Suprapubic skin (tissue), 4 donors: ENCODE measurements around the gene CFAP410. TPM values are rescaled to one million over a fixed set of nuclear protein-coding genes. Genes with fewer than 3 reads are reported as not detected.
A peak's percentile ranks its signal among the peaks of the same experiment; 100 is the strongest.

ENCODE experiments used
- DNase-seq, 2 donors: peaks; one replicate each; pipeline ENCODE4 v3.0.0-alpha.2; 2019; ENCODE audit warnings: low spot score in 2 of 2
- H3K27ac ChIP-seq: fragments of 200-600 bp; sonication (generic); one replicate; pipeline ENCODE4 v1.5.1; 2019
- H3K27me3 ChIP-seq: fragments of 200-600 bp; sonication (generic); one replicate; pipeline ENCODE4 v1.5.1; 2019
- H3K36me3 ChIP-seq: fragments of 200-600 bp; sonication (generic); one replicate; pipeline ENCODE4 v1.5.1; 2019
- H3K4me1 ChIP-seq: fragments of 200-600 bp; sonication (generic); one replicate; pipeline ENCODE4 v1.5.1; 2019
- H3K4me3 ChIP-seq: fragments of 200-600 bp; sonication (generic); one replicate; pipeline ENCODE4 v1.5.1; 2019; ENCODE audit warnings: mild to moderate bottlenecking
- H3K9me3 ChIP-seq: fragments of 200-600 bp; sonication (generic); one replicate; pipeline ENCODE4 v1.5.1; 2019
- CTCF ChIP-seq, 2 donors: fragments of 200-600 bp in 1 of 2; fragments of 450-650 bp in 1 of 2; sonication (generic) in 1 of 2; IDR thresholded peaks; one replicate each; pipeline ENCODE4 v1.5.1; 2016 to 2019; ENCODE audit warnings: antibody characterized with exemption in 2 of 2, mild to moderate bottlenecking in 1 of 2, moderate library complexity in 1 of 2
- EP300 ChIP-seq: sonication (generic); formaldehyde crosslinking; IDR thresholded peaks from one replicate; pipeline ENCODE4 v1.6.1; 2017; ENCODE audit warnings: antibody characterized with exemption
- POLR2A ChIP-seq, 2 donors: fragments of 450-650 bp; IDR thresholded peaks; one replicate each; pipeline ENCODE4 v1.6.1; 2017; ENCODE audit warnings: antibody characterized with exemption in 2 of 2, mild to moderate bottlenecking in 2 of 2, moderate library complexity in 2 of 2
- POLR2AphosphoS5 ChIP-seq, 3 donors: sonication (generic); formaldehyde crosslinking; IDR thresholded peaks; one replicate each; pipeline ENCODE4 v1.6.1; 2017; ENCODE audit warnings: antibody characterized with exemption in 3 of 3
- WGBS: methylation state at CpG from one replicate; pipeline ENCODE4 v1.1.5; 2018; 5-methylcytosine and 5-hydroxymethylcytosine counted together
- total RNA-seq, 4 donors: library from RNA; depleted of rRNA; stranded (reverse); fragments of >200 nt; gene quantifications; one replicate each; pipeline ENCODE4 v1.1.0, GENCODE V29; 2016

Gene CFAP410
- total RNA-seq, 4 donors from 2014 or later, result 22.6 to 45.5 (median 27.3) TPM

- Histone ChIP-seq H3K4me1 (peaks cover 17% of the 10 kb centered on the region), H3K4me3 (no peak overlapping the region), H3K27me3 (peaks cover 41% of the 10 kb centered on the region), H3K36me3 (no peaks in the 10 kb centered on the region), H3K9me3 (no peaks in the 10 kb centered on the region), H3K27ac (no peak overlapping the region)
- DNase-seq, result no peak
- TF ChIP-seq CTCF (IDR thresholded peaks at IDR 0.05) (no peak), POLR2AphosphoS5 (IDR thresholded peaks at IDR 0.05) (no peak), POLR2A (IDR thresholded peaks at IDR 0.05) (no peak), EP300 (no peak)
- WGBS, result 89% methylated on average over 24 of the region's 24 CpGs
These were observed 35.6 kb upstream of the CFAP410 start for GRCh38 chr21:44374601-44375280.

GRCh38 chr21:44372616-44373015 is 33.4 kb upstream of the CFAP410 start:
- Histone ChIP-seq H3K27me3 (peaks cover 48% of the 10 kb centered on the region), H3K9me3 (no peaks in the 10 kb centered on the region), H3K36me3 (no peaks in the 10 kb centered on the region), H3K27ac (no peak overlapping the region), H3K4me1 (peaks cover 14% of the 10 kb centered on the region), H3K4me3 (no peak overlapping the region)
- DNase-seq, result no peak
- 69% methylated on average over 8 of the region's 8 CpGs for WGBS
- TF ChIP-seq POLR2A (IDR thresholded peaks at IDR 0.05) (no peak), EP300 (no peak), POLR2AphosphoS5 (IDR thresholded peaks at IDR 0.05) (no peak), CTCF (IDR thresholded peaks at IDR 0.05) (no peak)

- Histone ChIP-seq H3K27me3 (peaks cover 42% of the 10 kb centered on the region), H3K36me3 (no peaks in the 10 kb centered on the region), H3K4me1 (peaks cover 7% of the 10 kb centered on the region), H3K4me3 (no peak overlapping the region), H3K27ac (no peak overlapping the region), H3K9me3 (no peaks in the 10 kb centered on the region)
- 98% methylated on average over 6 of the region's 6 CpGs for WGBS
- no peak for DNase-seq
- TF ChIP-seq POLR2A (IDR thresholded peaks at IDR 0.05) (no peak), EP300 (no peak), CTCF (IDR thresholded peaks at IDR 0.05) (no peak), POLR2AphosphoS5 (IDR thresholded peaks at IDR 0.05) (no peak)
These were observed 32.4 kb upstream of the CFAP410 start for GRCh38 chr21:44371596-44371995.

GRCh38 chr21:44370786-44371410 is 31.7 kb upstream of the CFAP410 start:
- H3K4me3 ChIP-seq, result no peak overlapping the region
- H3K4me1 ChIP-seq, result peaks cover 7% of the 10 kb centered on the region
- no peak for DNase-seq
- H3K27ac ChIP-seq, result no peak overlapping the region
- H3K9me3 ChIP-seq, result no peaks in the 10 kb centered on the region
- WGBS, result 87% methylated on average over 29 of the region's 37 CpGs
- peaks cover 47% of the 10 kb centered on the region for H3K27me3 ChIP-seq
- TF ChIP-seq POLR2AphosphoS5 (IDR thresholded peaks at IDR 0.05), result no peak
- TF ChIP-seq EP300, result no peak
- no peak for TF ChIP-seq CTCF (IDR thresholded peaks at IDR 0.05)
- TF ChIP-seq POLR2A (IDR thresholded peaks at IDR 0.05), result no peak
- H3K36me3 ChIP-seq, result no peaks in the 10 kb centered on the region

- no peaks in the 10 kb centered on the region for H3K36me3 ChIP-seq
- 92% methylated on average over 4 of the region's 29 CpGs for WGBS
- peaks cover 7% of the 10 kb centered on the region for H3K4me1 ChIP-seq
- H3K4me3 ChIP-seq, result no peak overlapping the region
- DNase-seq, result peak in 1 of 2 donors; percentile 54
- no peak overlapping the region for H3K27ac ChIP-seq
- TF ChIP-seq POLR2A (IDR thresholded peaks at IDR 0.05), result no peak
- TF ChIP-seq CTCF (IDR thresholded peaks at IDR 0.05), result no peak
- no peak for TF ChIP-seq POLR2AphosphoS5 (IDR thresholded peaks at IDR 0.05)
- TF ChIP-seq EP300, result no peak
- H3K9me3 ChIP-seq, result no peaks in the 10 kb centered on the region
- peaks cover 47% of the 10 kb centered on the region for H3K27me3 ChIP-seq
These were observed 31.0 kb upstream of the CFAP410 start for GRCh38 chr21:44370027-44370735.
